Activated CD4-positive, alpha-beta T cell treated with anti-CD3 and anti-CD28 coated beads for 4 hours (primary cell): Measurements from ENCODE around the gene BRD4.

Experiments used
- DNase-seq, 2 donors: peaks; one replicate each; pipeline ENCODE4 v3.0.0-alpha.2; 2020

BRD4 gene

GRCh38 chr19:15264061-15264932, 68.0 kb downstream of the BRD4 start:
- DNase-seq, result peak; percentile 65 to 78

- no peak for DNase-seq
These were observed 68.9 kb downstream of the BRD4 start for GRCh38 chr19:15263361-15263985.

GRCh38 chr19:15262011-15262410, 70.3 kb downstream of the BRD4 start:
- no peak for DNase-seq

GRCh38 chr19:15260939-15261338, 71.4 kb downstream of the BRD4 start:
- no peak for DNase-seq

GRCh38 chr19:15259907-15260306, 72.4 kb downstream of the BRD4 start:
- DNase-seq, result no peak

GRCh38 chr19:15257782-15258181, 74.6 kb downstream of the BRD4 start:
- DNase-seq, result no peak

GRCh38 chr19:15256708-15257331, 75.5 kb downstream of the BRD4 start:
- no peak for DNase-seq

GRCh38 chr19:15255359-15255990, 76.9 kb downstream of the BRD4 start:
- no peak for DNase-seq

- DNase-seq, result no peak
These were observed 77.8 kb downstream of the BRD4 start for GRCh38 chr19:15254547-15254946.

GRCh38 chr19:15253513-15253912, 78.8 kb downstream of the BRD4 start:
- DNase-seq, result no peak

- no peak for DNase-seq
These were observed 79.3 kb downstream of the BRD4 start for GRCh38 chr19:15253061-15253460.

GRCh38 chr19:15252398-15253018, 79.8 kb downstream of the BRD4 start:
- DNase-seq, result no peak

GRCh38 chr19:15251749-15252397, 80.5 kb downstream of the BRD4 start:
- DNase-seq, result no peak

- DNase-seq, result no peak
These were observed 81.2 kb downstream of the BRD4 start for GRCh38 chr19:15251010-15251748.

- no peak for DNase-seq
These were observed 81.7 kb downstream of the BRD4 start for GRCh38 chr19:15250640-15250993.

GRCh38 chr19:15249972-15250639, 82.2 kb downstream of the BRD4 start:
- no peak for DNase-seq

- DNase-seq, result no peak
These were observed 82.8 kb downstream of the BRD4 start for GRCh38 chr19:15249528-15249874.

GRCh38 chr19:15248648-15249527, 83.5 kb downstream of the BRD4 start:
- no peak for DNase-seq

GRCh38 chr19:15248106-15248505, 84.2 kb downstream of the BRD4 start:
- DNase-seq, result no peak
